ENCODE measurements around the gene PPP4R4.

PPP4R4 gene

DNA sequence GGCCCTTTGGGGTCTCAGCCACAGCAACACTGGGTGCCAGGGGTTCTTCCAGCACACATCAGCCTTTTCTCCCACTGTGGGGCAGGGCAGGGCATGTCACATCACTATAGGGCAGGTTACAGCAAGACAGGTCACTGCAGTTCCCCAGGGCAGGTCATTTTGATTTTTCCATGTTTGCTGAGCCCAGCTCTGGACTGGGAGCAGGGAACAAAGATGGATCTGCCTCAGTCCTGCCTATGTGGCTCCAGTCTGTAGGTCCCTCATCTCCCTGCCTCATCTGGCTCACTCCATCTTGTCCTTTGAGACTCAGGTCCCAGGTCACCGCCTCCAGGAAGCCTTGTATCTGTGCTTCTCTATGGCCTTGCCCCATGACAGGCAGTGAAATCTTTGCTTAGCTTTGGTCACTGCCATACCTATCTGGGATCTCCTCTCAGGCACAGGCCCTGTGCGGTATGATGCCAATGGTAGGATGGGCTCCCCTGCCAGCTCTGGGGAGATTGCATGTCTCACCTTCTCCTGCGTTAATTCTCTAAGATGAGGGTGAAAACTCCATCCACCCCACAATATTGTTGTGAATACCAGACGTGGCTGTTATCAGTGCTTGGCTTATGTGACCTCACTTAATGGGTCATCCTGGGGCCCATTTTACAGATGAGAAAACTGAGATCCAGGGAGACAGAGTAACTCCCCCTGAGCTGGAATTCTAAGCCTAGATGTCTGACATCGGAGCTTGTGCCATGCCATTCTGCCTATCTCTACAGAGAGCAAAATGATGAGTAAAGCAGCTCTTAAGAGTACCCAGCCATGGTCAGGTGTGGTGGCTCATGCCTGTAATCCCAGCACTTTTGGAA lies 147.5 kb downstream of the PPP4R4 start:
- TF ChIP-seq, protein P1, sequence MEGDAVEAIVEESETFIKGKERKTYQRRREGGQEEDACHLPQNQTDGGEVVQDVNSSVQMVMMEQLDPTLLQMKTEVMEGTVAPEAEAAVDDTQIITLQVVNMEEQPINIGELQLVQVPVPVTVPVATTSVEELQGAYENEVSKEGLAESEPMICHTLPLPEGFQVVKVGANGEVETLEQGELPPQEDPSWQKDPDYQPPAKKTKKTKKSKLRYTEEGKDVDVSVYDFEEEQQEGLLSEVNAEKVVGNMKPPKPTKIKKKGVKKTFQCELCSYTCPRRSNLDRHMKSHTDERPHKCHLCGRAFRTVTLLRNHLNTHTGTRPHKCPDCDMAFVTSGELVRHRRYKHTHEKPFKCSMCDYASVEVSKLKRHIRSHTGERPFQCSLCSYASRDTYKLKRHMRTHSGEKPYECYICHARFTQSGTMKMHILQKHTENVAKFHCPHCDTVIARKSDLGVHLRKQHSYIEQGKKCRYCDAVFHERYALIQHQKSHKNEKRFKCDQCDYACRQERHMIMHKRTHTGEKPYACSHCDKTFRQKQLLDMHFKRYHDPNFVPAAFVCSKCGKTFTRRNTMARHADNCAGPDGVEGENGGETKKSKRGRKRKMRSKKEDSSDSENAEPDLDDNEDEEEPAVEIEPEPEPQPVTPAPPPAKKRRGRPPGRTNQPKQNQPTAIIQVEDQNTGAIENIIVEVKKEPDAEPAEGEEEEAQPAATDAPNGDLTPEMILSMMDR (IDR thresholded peaks at IDR 0.05; ENCODE audit: low read depth, low read length) = no peak
- H3K4me3 ChIP-seq (ENCODE audit: low read depth, low read length) = no peak overlapping the region

DNA sequence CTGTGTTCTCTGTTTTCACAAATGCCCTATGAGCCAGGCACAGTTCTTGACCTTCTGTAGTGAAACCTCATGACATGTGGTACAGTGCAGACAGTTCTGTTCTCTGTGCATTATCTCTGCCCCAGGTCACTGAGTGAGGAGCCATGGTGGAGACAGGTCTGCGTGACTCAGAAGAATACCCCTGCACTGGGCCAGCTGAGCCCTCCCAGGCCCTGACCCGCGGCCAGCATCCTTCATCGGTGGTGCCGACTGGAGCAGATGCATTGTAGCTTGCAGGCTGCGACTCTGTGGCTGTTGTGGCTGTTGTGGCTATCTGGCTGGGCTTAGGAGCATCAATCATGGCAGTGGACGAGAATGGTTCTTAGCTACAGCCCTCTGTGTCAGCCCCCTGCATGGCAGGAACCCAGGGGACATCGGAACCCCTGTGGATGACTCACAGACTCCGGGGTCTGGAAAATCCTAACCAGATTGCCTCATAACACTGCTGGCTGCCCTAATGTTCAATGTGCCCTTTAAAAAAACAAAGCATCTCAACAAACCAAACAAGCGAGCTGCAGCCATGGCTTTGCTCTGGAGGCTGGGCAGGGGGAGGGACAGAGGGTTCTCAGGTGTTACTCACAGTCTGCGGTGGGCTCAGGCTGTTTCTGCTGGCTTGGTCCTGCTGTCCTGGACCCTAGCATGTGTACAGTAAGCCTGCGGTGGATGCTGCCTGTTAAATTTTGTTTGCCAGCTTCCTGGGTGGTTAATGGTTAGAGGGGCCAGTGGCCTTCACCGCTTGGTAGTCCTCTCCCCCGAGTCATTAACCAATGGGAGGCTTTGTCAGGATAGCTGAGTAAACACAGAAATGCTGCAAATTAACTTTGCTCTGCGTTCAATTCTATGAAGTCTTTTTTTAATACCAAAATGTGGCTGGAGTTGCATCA lies 148.8 kb downstream of the PPP4R4 start, which contains the start of gene SERPINA6:
Gene SERPINA6 (minus strand): TSS at position 689 of the 923 bp plus-strand sequence. CDS start 8,688 bp downstream, outside the sequence.
- TF ChIP-seq, protein P1 (IDR thresholded peaks at IDR 0.05; ENCODE audit: low read depth, low read length) = no peak
- no peak within 1 kb of the TSS for H3K4me3 ChIP-seq (ENCODE audit: low read depth, low read length)

DNA sequence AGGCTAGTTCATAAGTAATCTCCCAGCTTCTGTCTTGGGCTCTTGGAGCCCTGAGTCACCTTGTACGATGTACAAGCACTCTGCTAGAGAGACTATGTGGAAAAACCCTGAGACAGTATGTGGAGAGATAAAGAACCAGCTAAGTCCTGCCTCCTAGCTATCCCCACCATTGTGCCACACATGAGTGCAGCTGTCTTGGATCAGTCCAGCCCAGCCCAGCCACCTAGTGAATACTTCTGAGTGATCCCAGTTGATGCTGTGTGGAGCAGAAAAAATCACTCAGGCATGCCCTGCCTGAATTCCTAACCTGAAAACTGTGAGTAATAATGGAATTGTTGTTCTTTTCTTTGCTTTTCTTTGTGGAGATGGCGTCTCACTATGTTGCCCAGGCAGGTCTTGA lies 154.1 kb downstream of the PPP4R4 start:
- no peak overlapping the region for H3K4me3 ChIP-seq (ENCODE audit: low read depth, low read length)
- TF ChIP-seq, protein P1 (IDR thresholded peaks at IDR 0.05; ENCODE audit: low read depth, low read length) = no peak

Data from WI38 (cell line).